DND-41 (cell line): Measurements from ENCODE around the gene GALNT5.

Experiments
- ATAC-seq: fragments of 200-7000 bp; cut with Tn5 transposase; 3 replicates; pipeline ENCODE4 v1.9.1; 2021; ENCODE audit warnings: low read depth; ENCODE audit not compliant: insufficient read depth
- DNase-seq: peaks from one replicate; pipeline ENCODE4 v3.0.0-alpha.2; 2020
- H2AFZ ChIP-seq: 2 replicates; pipeline ENCODE4 v1.6.0; 2012; ENCODE audit warnings: low read depth, low read length
- H3K27ac ChIP-seq: 2 replicates; pipeline ENCODE4 v1.5.1; 2012; ENCODE audit warnings: low read length, inconsistent platforms
- H3K27me3 ChIP-seq: fragments of 200-600 bp; sonication (generic); 2 replicates; pipeline ENCODE4 v1.6.0; 2012; ENCODE audit warnings: low read length, mild to moderate bottlenecking, inconsistent platforms; ENCODE audit not compliant: insufficient read depth, poor library complexity
- H3K36me3 ChIP-seq: 2 replicates; pipeline ENCODE4 v1.5.1; 2012; ENCODE audit warnings: low read length, inconsistent platforms; ENCODE audit not compliant: insufficient read depth
- H3K4me1 ChIP-seq: 2 replicates; pipeline ENCODE4 v1.5.1; 2012; ENCODE audit warnings: mild to moderate bottlenecking, low read length; ENCODE audit not compliant: insufficient read depth
- H3K4me2 ChIP-seq: 2 replicates; pipeline ENCODE4 v1.6.0; 2012; ENCODE audit warnings: mild to moderate bottlenecking, moderate library complexity, low read length, inconsistent platforms; ENCODE audit not compliant: insufficient read depth
- H3K4me3 ChIP-seq, 2 experiments: fragments of 200-600 bp in 1 of 2; shearing (Covaris generic) in 1 of 2; 2 replicates each; pipeline ENCODE4 v1.5.1; 2012 to 2016; ENCODE audit warnings: inconsistent platforms in 2 of 2, low read length in 2 of 2, mild to moderate bottlenecking in 2 of 2, low read depth in 1 of 2, moderate library complexity in 1 of 2
- H3K79me2 ChIP-seq: 2 replicates; pipeline ENCODE4 v1.6.0; 2012; ENCODE audit warnings: low read length, inconsistent platforms; ENCODE audit not compliant: insufficient read depth
- H3K9ac ChIP-seq: 2 replicates; pipeline ENCODE4 v1.6.0; 2012; ENCODE audit warnings: low read depth, mild to moderate bottlenecking, inconsistent platforms, low read length, moderate library complexity
- H3K9me3 ChIP-seq: 2 replicates; pipeline ENCODE4 v1.5.1; 2012; ENCODE audit warnings: low read length, moderate library complexity, mild to moderate bottlenecking, inconsistent platforms; ENCODE audit not compliant: insufficient read depth, severe bottlenecking
- H4K20me1 ChIP-seq: 2 replicates; pipeline ENCODE4 v1.6.0; 2012; ENCODE audit warnings: low read length; ENCODE audit not compliant: insufficient read depth
- EZH2 ChIP-seq: IDR thresholded peaks from 3 replicates; pipeline ENCODE4 v1.6.1; 2012; ENCODE audit warnings: borderline replicate concordance, low read depth, mild to moderate bottlenecking, moderate library complexity, low read length, inconsistent platforms; ENCODE audit not compliant: severe bottlenecking
- TF ChIP-seq, protein P1 (sequence below): IDR thresholded peaks from 2 replicates; pipeline ENCODE4 v1.5.1; 2012; ENCODE audit warnings: borderline replicate concordance, low read length, moderate library complexity, mild to moderate bottlenecking; ENCODE audit not compliant: poor library complexity, severe bottlenecking; ENCODE audit errors: extremely low read depth

The GALNT5 gene

DNA sequence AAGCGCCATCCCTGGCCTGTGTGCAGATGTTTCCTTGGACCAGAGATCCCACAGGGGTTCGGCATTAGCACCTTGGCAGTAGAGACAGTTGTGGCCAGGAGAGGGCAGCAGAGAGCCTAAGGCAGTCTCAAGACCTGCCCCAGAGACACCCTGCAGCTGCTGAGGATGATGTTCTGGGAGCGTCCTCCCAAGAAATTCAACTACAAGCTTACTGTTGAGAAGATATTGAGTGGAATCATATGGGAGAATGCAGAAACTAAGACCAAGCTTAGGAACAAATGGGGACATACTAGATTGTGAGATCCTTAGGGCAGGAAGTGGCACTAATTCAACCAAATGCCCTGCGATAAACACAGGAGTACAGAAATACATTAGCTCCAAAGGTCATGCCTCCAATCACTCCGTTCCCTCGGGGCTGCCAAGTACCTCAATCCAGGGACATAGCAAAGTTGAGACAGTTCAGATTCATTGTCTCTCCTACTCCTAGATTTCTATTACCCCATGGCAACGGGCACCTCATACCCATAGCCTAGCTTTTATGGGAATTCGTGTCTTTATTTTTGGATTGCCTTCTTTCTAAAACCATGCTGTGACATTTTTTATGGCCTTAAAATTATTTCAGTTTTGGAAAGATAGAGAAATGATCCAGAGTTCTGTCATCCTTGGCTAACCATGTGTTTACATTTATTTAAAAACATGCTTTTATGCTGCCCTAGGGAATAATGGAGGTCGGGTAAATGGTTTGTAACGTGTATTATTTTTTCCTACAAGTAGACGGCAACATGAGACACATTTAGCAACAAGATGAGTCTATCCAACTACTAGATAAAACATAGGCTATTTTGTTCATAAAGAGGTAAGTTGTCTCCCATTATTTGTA, 70.4 kb downstream of the GALNT5 start:
- Histone ChIP-seq H3K9me3 (no peaks in the 10 kb centered on the region), H4K20me1 (no peaks in the 10 kb centered on the region), H2AFZ (no peak overlapping the region), H3K36me3 (no peaks in the 10 kb centered on the region), H3K27ac (no peak overlapping the region), H3K4me1 (no peaks in the 10 kb centered on the region), H3K27me3 (no peaks in the 10 kb centered on the region), H3K4me2 (no peak overlapping the region), H3K4me3 (no peak overlapping the region), H3K9ac (no peak overlapping the region), H3K79me2 (no peaks in the 10 kb centered on the region)
- TF ChIP-seq, protein P1, sequence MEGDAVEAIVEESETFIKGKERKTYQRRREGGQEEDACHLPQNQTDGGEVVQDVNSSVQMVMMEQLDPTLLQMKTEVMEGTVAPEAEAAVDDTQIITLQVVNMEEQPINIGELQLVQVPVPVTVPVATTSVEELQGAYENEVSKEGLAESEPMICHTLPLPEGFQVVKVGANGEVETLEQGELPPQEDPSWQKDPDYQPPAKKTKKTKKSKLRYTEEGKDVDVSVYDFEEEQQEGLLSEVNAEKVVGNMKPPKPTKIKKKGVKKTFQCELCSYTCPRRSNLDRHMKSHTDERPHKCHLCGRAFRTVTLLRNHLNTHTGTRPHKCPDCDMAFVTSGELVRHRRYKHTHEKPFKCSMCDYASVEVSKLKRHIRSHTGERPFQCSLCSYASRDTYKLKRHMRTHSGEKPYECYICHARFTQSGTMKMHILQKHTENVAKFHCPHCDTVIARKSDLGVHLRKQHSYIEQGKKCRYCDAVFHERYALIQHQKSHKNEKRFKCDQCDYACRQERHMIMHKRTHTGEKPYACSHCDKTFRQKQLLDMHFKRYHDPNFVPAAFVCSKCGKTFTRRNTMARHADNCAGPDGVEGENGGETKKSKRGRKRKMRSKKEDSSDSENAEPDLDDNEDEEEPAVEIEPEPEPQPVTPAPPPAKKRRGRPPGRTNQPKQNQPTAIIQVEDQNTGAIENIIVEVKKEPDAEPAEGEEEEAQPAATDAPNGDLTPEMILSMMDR: peak; percentile 95
- no peak for TF ChIP-seq EZH2
- peak; percentile 73 for DNase-seq
- ATAC-seq: peak; percentile 99

DNA sequence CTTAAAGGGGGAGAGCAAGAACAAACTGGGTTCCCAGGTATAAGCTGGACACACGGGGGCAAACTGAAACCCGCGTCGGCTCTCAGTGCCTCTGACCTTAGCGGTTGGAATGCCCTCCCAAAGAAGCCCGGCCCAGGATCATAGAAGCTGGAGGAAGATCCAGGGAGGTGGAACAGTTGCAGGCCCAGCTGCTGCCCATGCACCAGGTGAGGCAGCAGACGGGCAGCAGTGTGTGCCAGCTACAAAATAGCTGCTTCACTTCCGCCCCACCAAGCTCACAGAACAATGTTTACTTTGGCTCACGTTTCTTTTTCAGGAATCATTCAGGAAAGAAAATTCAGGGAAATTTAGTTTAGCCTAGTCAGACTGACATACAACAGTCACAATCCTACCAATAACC, 72.0 kb downstream of the GALNT5 start:
- Histone ChIP-seq H2AFZ (no peak overlapping the region), H3K27me3 (no peaks in the 10 kb centered on the region), H3K36me3 (no peaks in the 10 kb centered on the region), H3K79me2 (no peaks in the 10 kb centered on the region), H3K4me2 (no peak overlapping the region), H3K9ac (no peak overlapping the region), H3K4me1 (no peaks in the 10 kb centered on the region), H3K4me3 (no peak overlapping the region), H3K27ac (no peak overlapping the region), H4K20me1 (no peaks in the 10 kb centered on the region), H3K9me3 (no peaks in the 10 kb centered on the region)
- ATAC-seq (no peak), DNase-seq (no peak)
- TF ChIP-seq, protein P1: no peak
- TF ChIP-seq EZH2: no peak

DNA sequence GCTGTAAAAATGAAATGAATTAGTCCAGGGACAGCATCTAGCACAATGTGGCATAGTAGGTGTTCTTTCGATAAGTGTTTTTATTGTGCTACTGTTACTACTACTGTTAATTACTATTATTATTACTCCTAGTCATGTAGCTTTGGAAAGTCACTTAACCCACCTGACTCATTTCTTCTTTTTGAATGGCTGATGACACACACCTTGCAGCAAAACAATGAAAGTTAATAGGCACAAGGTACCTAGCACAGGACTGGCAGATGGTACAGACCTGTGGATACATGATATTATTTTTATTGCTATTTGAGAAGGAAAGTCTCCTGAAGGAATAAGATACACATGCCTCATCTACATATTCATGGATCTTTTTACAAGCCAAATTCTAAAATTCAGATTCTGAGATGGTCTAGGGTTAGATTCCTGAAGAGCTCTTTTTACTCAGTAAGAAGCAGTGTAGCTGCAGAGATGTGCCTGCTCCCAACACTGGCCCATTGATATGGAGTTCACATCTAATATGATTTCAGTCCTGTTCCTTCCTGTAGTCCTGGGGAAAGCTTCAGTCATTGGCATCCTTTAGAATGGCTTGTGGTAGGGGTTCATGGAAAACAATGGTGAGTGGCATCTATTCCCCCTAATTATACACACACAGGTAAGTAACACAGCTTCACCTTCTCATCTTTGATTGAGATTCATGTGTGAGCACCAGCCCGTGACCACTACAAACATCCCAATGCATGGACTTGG, 76.0 kb downstream of the GALNT5 start:
- no peak overlapping the region for H2AFZ ChIP-seq
- H3K36me3 ChIP-seq: no peaks in the 10 kb centered on the region
- H3K27me3 ChIP-seq: peaks cover 4% of the 10 kb centered on the region
- H3K9me3 ChIP-seq: no peaks in the 10 kb centered on the region
- ATAC-seq: no peak
- H3K4me3 ChIP-seq: no peak overlapping the region
- H4K20me1 ChIP-seq: no peaks in the 10 kb centered on the region
- H3K4me2 ChIP-seq: no peak overlapping the region
- no peak for DNase-seq
- no peak overlapping the region for H3K9ac ChIP-seq
- H3K79me2 ChIP-seq: no peaks in the 10 kb centered on the region
- H3K4me1 ChIP-seq: no peaks in the 10 kb centered on the region
- H3K27ac ChIP-seq: no peak overlapping the region
- TF ChIP-seq EZH2: no peak
- TF ChIP-seq, protein P1: no peak
